ENCODE results near the gene MRPL10.
A peak's percentile ranks its signal among the peaks of the same experiment; 100 is the strongest.

The MRPL10 gene

GRCh38 chr17:47831003-47831933 is at the start of gene MRPL10, which contains the start of gene LRRC46:
Gene MRPL10, minus strand, starts transcription at chr17:47831541. Its CDS starts 30 bp downstream, at chr17:47831511.
Gene LRRC46, plus strand, starts transcription at chr17:47831670. Its CDS starts 320 bp downstream, at chr17:47831990.
- peak; percentile 91 to 92 for ATAC-seq

- no peak for ATAC-seq
Observed at GRCh38 chr17:47879776-47880454, 48.6 kb upstream of the MRPL10 start.

- ATAC-seq = peak in 1 of 2 donors; percentile 36
Observed at GRCh38 chr17:47879028-47879585, 47.8 kb upstream of the MRPL10 start.

GRCh38 chr17:47878203-47879027 is 47.1 kb upstream of the MRPL10 start:
- ATAC-seq = no peak

- no peak for ATAC-seq
Observed at GRCh38 chr17:47877368-47878034, 46.2 kb upstream of the MRPL10 start.

GRCh38 chr17:47875011-47875985 is 44.0 kb upstream of the MRPL10 start:
- no peak for ATAC-seq

- ATAC-seq = no peak
Observed at GRCh38 chr17:47873200-47874090, 42.1 kb upstream of the MRPL10 start.

- ATAC-seq = no peak
Observed at GRCh38 chr17:47872651-47873161, 41.4 kb upstream of the MRPL10 start.

- ATAC-seq = no peak
Observed at GRCh38 chr17:47872019-47872650, 40.8 kb upstream of the MRPL10 start.

GRCh38 chr17:47871048-47871447 is 39.7 kb upstream of the MRPL10 start:
- ATAC-seq = no peak

GRCh38 chr17:47870056-47870455 is 38.7 kb upstream of the MRPL10 start:
- no peak for ATAC-seq

- ATAC-seq = no peak
Observed at GRCh38 chr17:47869114-47869513, 37.8 kb upstream of the MRPL10 start.

- ATAC-seq = no peak
Observed at GRCh38 chr17:47867813-47868533, 36.6 kb upstream of the MRPL10 start.

GRCh38 chr17:47866941-47867340 is 35.6 kb upstream of the MRPL10 start:
- no peak for ATAC-seq

GRCh38 chr17:47864791-47865216 is 33.5 kb upstream of the MRPL10 start:
- peak; percentile 44 to 59 for ATAC-seq

GRCh38 chr17:47862621-47863440 is 31.5 kb upstream of the MRPL10 start:
- ATAC-seq = peak; percentile 31 to 52

- ATAC-seq = no peak
Observed at GRCh38 chr17:47860386-47860785, 29.0 kb upstream of the MRPL10 start.
